Measurements from ENCODE around the gene CATSPER3.
"Not testable (repeated sequence)": the region's sequence is repeated elsewhere in the genome, so short reads cannot be mapped to it uniquely, and the experiment has no call there.

CATSPER3 gene

DNA sequence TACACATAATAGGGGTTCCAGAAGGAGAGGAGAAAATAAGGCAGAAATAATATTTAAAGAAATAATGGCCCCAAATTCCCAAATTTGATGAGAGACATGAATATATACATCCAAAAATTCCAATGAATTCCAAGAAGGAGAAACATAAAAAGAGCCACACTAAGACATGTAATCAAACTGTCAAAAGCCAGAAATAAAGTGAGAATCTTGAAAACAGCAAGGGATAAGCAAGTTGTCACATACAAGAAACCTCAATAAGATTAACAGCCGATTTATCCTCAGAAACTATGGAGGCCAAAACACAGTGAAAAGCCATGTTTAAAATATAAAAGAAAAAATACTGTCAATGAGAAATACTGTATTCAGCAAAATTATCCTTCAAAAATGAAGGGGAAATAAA lies 14.5 kb downstream of the CATSPER3 start:
- no peak for DNase-seq (ENCODE audit: extremely low spot score)
- CTCF ChIA-PET, result no interaction called here
- POLR2A ChIA-PET, result no interaction called here
- no peak for TF ChIP-seq FOXA1 (IDR thresholded peaks at IDR 0.05)
- no peak for TF ChIP-seq HDGF (IDR thresholded peaks at IDR 0.05; ENCODE audit: borderline replicate concordance)
- no peak for TF ChIP-seq NFRKB (IDR thresholded peaks at IDR 0.05)
- TF ChIP-seq CTBP1 (IDR thresholded peaks at IDR 0.05; ENCODE audit: borderline replicate concordance), result no peak
- TF ChIP-seq LEF1 (IDR thresholded peaks at IDR 0.05; ENCODE audit: borderline replicate concordance), result no peak
- no peak for TF ChIP-seq BHLHE40 (IDR thresholded peaks at IDR 0.05; ENCODE audit: borderline replicate concordance)
- no peak for TF ChIP-seq ZNF384 (IDR thresholded peaks at IDR 0.05)
- no peak for TF ChIP-seq ELF4 (IDR thresholded peaks at IDR 0.05)
- TF ChIP-seq TARDBP (IDR thresholded peaks at IDR 0.05), result no peak
- TF ChIP-seq SP1 (IDR thresholded peaks at IDR 0.05), result no peak

GRCh38 chr5:134989266-134989830 lies 21.6 kb downstream of the CATSPER3 start:
- POLR2A ChIA-PET, result no interaction called here
- CTCF ChIA-PET, result interaction anchor here (1.0 kb wide), 1 partner anchor 32 kb away, joined by 3 read pairs; no protein-coding TSS in a partner anchor
- TF ChIP-seq ZNF384 (IDR thresholded peaks at IDR 0.05) (no peak), HDGF (IDR thresholded peaks at IDR 0.05; ENCODE audit: borderline replicate concordance) (no peak), FOXK2 (IDR thresholded peaks at IDR 0.05) (no peak), PKNOX1 (IDR thresholded peaks at IDR 0.05) (no peak), ELF4 (IDR thresholded peaks at IDR 0.05) (no peak), LEF1 (IDR thresholded peaks at IDR 0.05; ENCODE audit: borderline replicate concordance) (no peak), CTBP1 (IDR thresholded peaks at IDR 0.05; ENCODE audit: borderline replicate concordance) (no peak), FOXA1 (IDR thresholded peaks at IDR 0.05) (no peak), SUZ12 (IDR thresholded peaks at IDR 0.05) (no peak), NFRKB (IDR thresholded peaks at IDR 0.05) (no peak), BHLHE40 (IDR thresholded peaks at IDR 0.05; ENCODE audit: borderline replicate concordance) (no peak), TARDBP (IDR thresholded peaks at IDR 0.05) (no peak), SP1 (IDR thresholded peaks at IDR 0.05) (no peak)
- no peak for DNase-seq (ENCODE audit: extremely low spot score)

DNA sequence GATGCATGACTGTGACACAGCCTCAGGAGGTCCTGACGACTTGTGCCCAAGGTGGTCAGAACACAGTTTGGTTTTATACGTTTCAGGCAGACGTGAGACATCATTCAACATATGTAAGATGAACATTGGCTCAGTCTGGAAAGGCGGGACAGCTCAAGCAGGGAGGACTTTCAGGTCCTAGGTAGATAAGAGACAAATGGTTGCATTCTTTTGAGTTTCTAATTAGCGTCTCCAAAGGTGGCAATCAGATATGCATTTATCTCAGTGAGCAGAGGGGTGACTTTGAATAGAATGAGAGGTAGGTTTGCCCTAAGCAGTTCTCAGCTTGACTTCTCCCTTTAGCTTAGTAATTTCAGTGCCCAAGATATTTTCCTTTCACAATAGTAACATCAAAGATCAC lies 22.5 kb downstream of the CATSPER3 start:
- CTCF ChIA-PET; DNase-seq (ENCODE audit: extremely low spot score); POLR2A ChIA-PET: not testable (repeated sequence)

DNA sequence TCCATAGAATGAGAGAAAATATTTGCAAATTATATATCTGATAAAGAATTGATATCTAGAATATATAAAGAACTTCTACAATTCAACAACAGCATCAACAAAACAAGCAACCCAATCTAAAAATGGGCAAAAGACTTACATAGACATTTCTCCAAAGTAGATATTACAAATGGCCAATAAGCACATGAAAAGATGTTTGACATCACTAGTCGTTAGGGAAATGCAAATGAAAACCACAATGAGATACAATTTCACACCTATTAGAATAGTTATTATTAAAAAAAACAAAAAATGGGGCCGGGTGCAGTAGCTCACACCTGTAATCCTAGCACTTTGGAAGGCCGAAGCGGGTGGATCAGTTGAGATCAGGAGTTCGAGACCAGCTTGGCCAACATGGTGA lies 24.4 kb downstream of the CATSPER3 start:
- TF ChIP-seq ZNF384 (IDR thresholded peaks at IDR 0.05), result no peak
- TF ChIP-seq SUZ12 (IDR thresholded peaks at IDR 0.05), result no peak
- no peak for TF ChIP-seq PKNOX1 (IDR thresholded peaks at IDR 0.05)
- no peak for TF ChIP-seq ELF4 (IDR thresholded peaks at IDR 0.05)
- TF ChIP-seq SP1 (IDR thresholded peaks at IDR 0.05), result no peak
- no peak for TF ChIP-seq FOXA1 (IDR thresholded peaks at IDR 0.05)
- no peak for TF ChIP-seq NFRKB (IDR thresholded peaks at IDR 0.05)
- TF ChIP-seq L3MBTL2 (conservative IDR thresholded peaks at IDR 0.05), result no peak
- no peak for TF ChIP-seq ARNT (IDR thresholded peaks at IDR 0.05)
- no peak for TF ChIP-seq CTBP1 (IDR thresholded peaks at IDR 0.05; ENCODE audit: borderline replicate concordance)
- no peak for TF ChIP-seq FOXM1 (IDR thresholded peaks at IDR 0.05; ENCODE audit: borderline replicate concordance)
- no peak for TF ChIP-seq HDGF (IDR thresholded peaks at IDR 0.05; ENCODE audit: borderline replicate concordance)
- no peak for TF ChIP-seq BHLHE40 (IDR thresholded peaks at IDR 0.05; ENCODE audit: borderline replicate concordance)
- no peak for TF ChIP-seq TARDBP (IDR thresholded peaks at IDR 0.05)
- CTCF ChIA-PET, result no interaction called here
- POLR2A ChIA-PET, result no interaction called here
- no peak for DNase-seq (ENCODE audit: extremely low spot score)

DNA sequence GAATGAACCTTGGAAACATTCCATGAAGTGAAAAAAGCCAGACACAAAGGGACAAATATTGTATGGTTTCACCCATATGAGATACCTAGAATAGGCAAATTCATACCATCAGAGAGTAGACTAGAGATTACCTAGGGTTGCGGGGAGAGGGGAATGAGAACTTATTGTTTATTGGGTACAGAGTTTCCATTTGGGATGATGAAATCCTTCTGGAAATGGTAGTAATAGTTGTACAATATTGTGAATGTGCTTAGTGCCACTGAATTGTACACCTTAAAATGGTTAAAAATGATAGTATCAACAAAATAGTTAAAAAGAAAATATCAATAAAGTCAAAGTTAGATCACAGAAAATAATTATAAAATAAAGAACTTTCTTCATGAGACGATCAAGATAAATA lies 25.5 kb downstream of the CATSPER3 start:
- TF ChIP-seq CTBP1 (IDR thresholded peaks at IDR 0.05; ENCODE audit: borderline replicate concordance) (no peak), TARDBP (IDR thresholded peaks at IDR 0.05) (no peak), PKNOX1 (IDR thresholded peaks at IDR 0.05) (no peak), SP1 (IDR thresholded peaks at IDR 0.05) (no peak), FOXK2 (IDR thresholded peaks at IDR 0.05) (no peak), NFRKB (IDR thresholded peaks at IDR 0.05) (no peak)
- ChIA-PET CTCF (no interaction called here), POLR2A (no interaction called here)
- DNase-seq (ENCODE audit: extremely low spot score), result no peak

GRCh38 chr5:134994560-134995156 lies 27.0 kb downstream of the CATSPER3 start:
- ChIA-PET CTCF (no interaction called here), POLR2A (no interaction called here)
- DNase-seq (ENCODE audit: extremely low spot score), result peak; percentile 3
- TF ChIP-seq BHLHE40 (IDR thresholded peaks at IDR 0.05; ENCODE audit: borderline replicate concordance) (no peak), PKNOX1 (IDR thresholded peaks at IDR 0.05) (no peak), CTBP1 (IDR thresholded peaks at IDR 0.05; ENCODE audit: borderline replicate concordance) (no peak), ZNF384 (IDR thresholded peaks at IDR 0.05) (no peak), TARDBP (IDR thresholded peaks at IDR 0.05) (no peak), FOXK2 (IDR thresholded peaks at IDR 0.05) (no peak), FOXM1 (IDR thresholded peaks at IDR 0.05; ENCODE audit: borderline replicate concordance) (no peak), NFRKB (IDR thresholded peaks at IDR 0.05) (no peak), ARNT (IDR thresholded peaks at IDR 0.05) (no peak), SUZ12 (IDR thresholded peaks at IDR 0.05) (no peak), SP1 (IDR thresholded peaks at IDR 0.05) (no peak), HDGF (IDR thresholded peaks at IDR 0.05; ENCODE audit: borderline replicate concordance) (no peak), L3MBTL2 (conservative IDR thresholded peaks at IDR 0.05) (no peak), LEF1 (IDR thresholded peaks at IDR 0.05; ENCODE audit: borderline replicate concordance) (no peak), FOXA1 (IDR thresholded peaks at IDR 0.05) (no peak)

Data from HEK293T (cell line).